GM12878 (cell line): ENCODE results near the gene NEK7. TPM values are rescaled to one million over a fixed set of nuclear protein-coding genes. Genes with fewer than 3 reads are reported as not detected.

Experiments used
- ATAC-seq: fragments of 200-7000 bp; cut with Tn5 transposase; 3 replicates; pipeline ENCODE4 v1.9.1; 2020; ENCODE audit warnings: mild to moderate bottlenecking, moderate library complexity
- BruUV-seq: library from RNA; stranded (reverse); fragments of 400-500 nt; replicated peaks from 2 replicates; lab custom pipeline; 2021; lab: Mats Ljungman, UMichigan
- CTCF ChIA-PET: fragments of 300-600 bp; sonication (Branson Sonifier 250); formaldehyde crosslinking; extraction: SDS; loops from one replicate; lab custom pipeline; 2021; ENCODE audit warnings: inconsistent platforms; lab: Yijun Ruan, JAX
- POLR2A ChIA-PET: fragments of 350-600 bp; formaldehyde crosslinking; extraction: SDS; loops from one replicate; lab custom pipeline; 2021; ENCODE audit warnings: inconsistent platforms; lab: Charles Lee
- RAD21 ChIA-PET: fragments of 300-600 bp; sonication (Branson Sonifier 250); formaldehyde crosslinking; loops from one replicate; lab custom pipeline; 2023; ENCODE audit warnings: antibody characterized with exemption; ENCODE audit not compliant: unreplicated experiment; lab: Charles Lee
- SMC1A ChIA-PET: fragments of 300-600 bp; sonication (Branson Sonifier 250); formaldehyde crosslinking; loops from one replicate; lab custom pipeline; 2023; ENCODE audit not compliant: unreplicated experiment, uncharacterized antibody; lab: Charles Lee
- DNase-seq: peaks from one replicate; pipeline ENCODE4 v3.0.0-alpha.2; 2011; ENCODE audit warnings: low read depth, low spot score
- FAIRE-seq: peaks from 3 replicates; lab custom pipeline; 2011; peaks lifted over from hg19 to GRCh38; lab: Jason Lieb, UNC
- H2AFZ ChIP-seq: 2 replicates; pipeline ENCODE4 v1.6.0; 2011; ENCODE audit warnings: low read depth, low read length, control low read depth; ENCODE audit not compliant: control insufficient read depth
- H3K27ac ChIP-seq: 2 replicates; pipeline ENCODE4 v1.5.1; 2011; ENCODE audit warnings: control low read depth; ENCODE audit not compliant: control insufficient read depth, insufficient read depth
- H3K27me3 ChIP-seq, 2 experiments: replicated peaks in 1 of 2; 2 replicates each; pipeline versions ENCODE4 v1.6.0 to v1.6.1; 2011; ENCODE audit warnings: low read length in 1 of 2; ENCODE audit not compliant: control insufficient read depth in 2 of 2, insufficient read depth in 2 of 2
- H3K36me3 ChIP-seq, 2 experiments: 2 replicates each; pipeline ENCODE4 v1.5.1; 2011; ENCODE audit warnings: low read length in 1 of 2; ENCODE audit not compliant: control insufficient read depth in 2 of 2, insufficient read depth in 2 of 2
- H3K4me1 ChIP-seq: 2 replicates; pipeline ENCODE4 v1.6.1; 2011; ENCODE audit warnings: mild to moderate bottlenecking, low read length, moderate library complexity, mixed read lengths; ENCODE audit not compliant: control insufficient read depth, insufficient read depth
- H3K4me2 ChIP-seq: 2 replicates; pipeline ENCODE4 v1.6.0; 2011; ENCODE audit warnings: control low read depth; ENCODE audit not compliant: control insufficient read depth, insufficient read depth
- H3K4me3 ChIP-seq: fragments of 200-600 bp; sonication (generic); 2 replicates; pipeline ENCODE4 v1.5.1; 2016
- H3K79me2 ChIP-seq: 2 replicates; pipeline ENCODE4 v1.6.0; 2011; ENCODE audit warnings: low read length; ENCODE audit not compliant: control insufficient read depth, insufficient read depth
- H3K9ac ChIP-seq: 2 replicates; pipeline ENCODE4 v1.8.0; 2011; ENCODE audit warnings: low read length, control low read depth, mixed read lengths; ENCODE audit not compliant: control insufficient read depth, insufficient read depth
- H3K9me3 ChIP-seq: replicated peaks from 3 replicates; pipeline ENCODE4 v1.5.1; 2011; ENCODE audit warnings: mild to moderate bottlenecking, low read length; ENCODE audit not compliant: control insufficient read depth, insufficient read depth
- H4K20me1 ChIP-seq: 2 replicates; pipeline ENCODE4 v1.6.0; 2011; ENCODE audit not compliant: control insufficient read depth, insufficient read depth
- CHD4 ChIP-seq: fragments of 200-600 bp; sonication (generic); IDR thresholded peaks from 2 replicates; pipeline ENCODE4 v1.6.1; 2016; ENCODE audit warnings: mild to moderate bottlenecking
- HDAC6 ChIP-seq: fragments of 200-600 bp; sonication (generic); IDR thresholded peaks from one replicate; pipeline ENCODE4 v1.8.0; 2017; ENCODE audit warnings: antibody characterized with exemption; ENCODE audit not compliant: unreplicated experiment
- MEF2B ChIP-seq: fragments of 450-650 bp; IDR thresholded peaks from 2 replicates; pipeline ENCODE4 v1.6.1; 2018; ENCODE audit warnings: mild to moderate bottlenecking, moderate library complexity; ENCODE audit not compliant: partially characterized antibody, poor library complexity, severe bottlenecking
- NFIC ChIP-seq: IDR thresholded peaks from 2 replicates; pipeline ENCODE4 v1.6.1; 2012; ENCODE audit warnings: low read depth, mild to moderate bottlenecking, inconsistent platforms, low read length, moderate library complexity
- NFXL1 ChIP-seq: fragments of 450-650 bp; IDR thresholded peaks from 2 replicates; pipeline ENCODE4 v1.6.1; 2017; ENCODE audit warnings: antibody characterized with exemption, mild to moderate bottlenecking, borderline replicate concordance
- RAD51 ChIP-seq: fragments of 450-650 bp; IDR thresholded peaks from 2 replicates; pipeline ENCODE4 v1.6.1; 2016; ENCODE audit warnings: moderate library complexity, mild to moderate bottlenecking, inconsistent platforms
- TBL1XR1 ChIP-seq: IDR thresholded peaks from 2 replicates; pipeline ENCODE4 v1.6.1; 2012; ENCODE audit warnings: low read depth, low read length, improper control_type of control experiment
- ZNF217 ChIP-seq: fragments of 450-650 bp; IDR thresholded peaks from 2 replicates; pipeline ENCODE4 v1.6.1; 2017; ENCODE audit warnings: antibody characterized with exemption, mild to moderate bottlenecking
- ZSCAN29 ChIP-seq: fragments of 450-650 bp; IDR thresholded peaks from 2 replicates; pipeline ENCODE4 v1.6.1; 2017; ENCODE audit warnings: mild to moderate bottlenecking, moderate library complexity
- WGBS: methylation state at CpG from one replicate; pipeline ENCODE4 v1.1.6; 2016; ENCODE audit warnings: low lambda C conversion rate; ENCODE audit not compliant: insufficient replicate concordance, insufficient coverage; ENCODE audit errors: missing lambda C conversion rate; 5-methylcytosine and 5-hydroxymethylcytosine counted together
- in situ Hi-C: fragments of 300-500 bp; cut with MboI; formaldehyde crosslinking; loops from 9 replicates; pipeline ENCODE4 v1.14.3; 2018; ENCODE audit warnings: mixed read lengths
- intact Hi-C: fragments of 100-400 bp; cut with micrococcal nuclease; formaldehyde crosslinking; loops from one replicate; pipeline ENCODE4 v1.14.2; 2022; ENCODE audit not compliant: unreplicated experiment
- polyA plus RNA-seq, 11 experiments: library from polyadenylated mRNA; depleted of rRNA in 4 of 11; unstranded in 6 of 11; stranded (reverse) in 5 of 11; fragments of >200 nt; fragmentation: Nextera tagmentation in 4 of 11; fragmentation: Illumina TruSeq in 1 of 11; extraction: Ambion mirVana in 4 of 11; extraction: Trizol in 1 of 11; gene quantifications; 1 replicate in 1 of 11; 2 replicates in 10 of 11; pipeline versions ENCODE4 v1.2.1 to v1.2.3, GENCODE V29; 2011 to 2016; ENCODE audit warnings: inconsistent platforms in 2 of 11, missing spikeins in 2 of 11, low read depth in 1 of 11
- total RNA-seq, 4 experiments: library from RNA; depleted of rRNA in 3 of 4; stranded (reverse); fragments of >200 nt in 3 of 4; fragmentation: Illumina TruSeq in 1 of 4; extraction: Trizol in 1 of 4; gene quantifications; 2 replicates each; pipeline versions ENCODE4 v1.2.1 to v1.2.3, GENCODE V29; 2013 to 2021
- TF ChIP-seq, protein P1 (sequence below): IDR thresholded peaks from 2 replicates; pipeline ENCODE4 v1.6.1; 2012; ENCODE audit warnings: mild to moderate bottlenecking, low read depth, low read length
- TF ChIP-seq, protein P2 (sequence below): fragments of 450-650 bp; IDR thresholded peaks from 2 replicates; pipeline ENCODE4 v1.6.1; 2017; ENCODE audit warnings: mild to moderate bottlenecking
- TF ChIP-seq, protein P3 (sequence below): fragments of 150-350 bp; IDR thresholded peaks from 2 replicates; pipeline ENCODE4 v1.6.1; 2016; ENCODE audit warnings: low read depth, low read length

NEK7 gene
- total and polyA plus RNA-seq, 10 of the 15 experiments (the other 5 are each of a cell fraction or from before 2014, with no cell fraction given), result 9.4 to 77.7 (median 24.0) TPM

DNA sequence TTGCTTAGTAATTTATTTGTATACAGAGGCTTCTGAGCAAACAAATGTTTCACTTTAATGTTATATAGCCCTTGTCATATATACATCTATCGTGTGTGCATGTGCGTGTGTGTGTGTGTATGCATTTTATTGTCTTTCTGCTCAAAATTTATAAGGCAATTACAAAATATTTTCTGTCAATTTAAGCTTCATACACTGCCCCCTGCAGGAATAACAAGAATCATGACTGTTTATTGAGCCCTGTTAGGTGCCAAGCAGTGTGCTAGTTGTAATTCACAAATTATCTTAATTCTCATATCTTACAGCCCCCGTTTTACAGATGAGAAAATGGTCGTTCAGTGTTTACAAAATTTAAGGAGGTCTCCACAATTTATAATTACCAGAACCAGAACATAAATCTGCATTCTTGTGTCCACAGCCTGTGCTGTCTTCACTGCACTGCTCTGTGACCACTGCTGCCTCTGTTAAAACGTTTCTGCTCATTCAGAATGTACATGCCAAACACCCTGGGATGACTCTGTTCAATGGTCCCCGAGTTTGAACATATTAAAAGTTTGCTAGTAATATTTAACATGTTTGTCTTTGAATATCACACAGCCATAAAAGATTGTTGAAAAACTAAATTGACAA lies 202.3 kb downstream of the NEK7 start (continued):
- TF ChIP-seq, protein P1, sequence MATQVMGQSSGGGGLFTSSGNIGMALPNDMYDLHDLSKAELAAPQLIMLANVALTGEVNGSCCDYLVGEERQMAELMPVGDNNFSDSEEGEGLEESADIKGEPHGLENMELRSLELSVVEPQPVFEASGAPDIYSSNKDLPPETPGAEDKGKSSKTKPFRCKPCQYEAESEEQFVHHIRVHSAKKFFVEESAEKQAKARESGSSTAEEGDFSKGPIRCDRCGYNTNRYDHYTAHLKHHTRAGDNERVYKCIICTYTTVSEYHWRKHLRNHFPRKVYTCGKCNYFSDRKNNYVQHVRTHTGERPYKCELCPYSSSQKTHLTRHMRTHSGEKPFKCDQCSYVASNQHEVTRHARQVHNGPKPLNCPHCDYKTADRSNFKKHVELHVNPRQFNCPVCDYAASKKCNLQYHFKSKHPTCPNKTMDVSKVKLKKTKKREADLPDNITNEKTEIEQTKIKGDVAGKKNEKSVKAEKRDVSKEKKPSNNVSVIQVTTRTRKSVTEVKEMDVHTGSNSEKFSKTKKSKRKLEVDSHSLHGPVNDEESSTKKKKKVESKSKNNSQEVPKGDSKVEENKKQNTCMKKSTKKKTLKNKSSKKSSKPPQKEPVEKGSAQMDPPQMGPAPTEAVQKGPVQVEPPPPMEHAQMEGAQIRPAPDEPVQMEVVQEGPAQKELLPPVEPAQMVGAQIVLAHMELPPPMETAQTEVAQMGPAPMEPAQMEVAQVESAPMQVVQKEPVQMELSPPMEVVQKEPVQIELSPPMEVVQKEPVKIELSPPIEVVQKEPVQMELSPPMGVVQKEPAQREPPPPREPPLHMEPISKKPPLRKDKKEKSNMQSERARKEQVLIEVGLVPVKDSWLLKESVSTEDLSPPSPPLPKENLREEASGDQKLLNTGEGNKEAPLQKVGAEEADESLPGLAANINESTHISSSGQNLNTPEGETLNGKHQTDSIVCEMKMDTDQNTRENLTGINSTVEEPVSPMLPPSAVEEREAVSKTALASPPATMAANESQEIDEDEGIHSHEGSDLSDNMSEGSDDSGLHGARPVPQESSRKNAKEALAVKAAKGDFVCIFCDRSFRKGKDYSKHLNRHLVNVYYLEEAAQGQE, result no peak
- TF ChIP-seq, protein P2, sequence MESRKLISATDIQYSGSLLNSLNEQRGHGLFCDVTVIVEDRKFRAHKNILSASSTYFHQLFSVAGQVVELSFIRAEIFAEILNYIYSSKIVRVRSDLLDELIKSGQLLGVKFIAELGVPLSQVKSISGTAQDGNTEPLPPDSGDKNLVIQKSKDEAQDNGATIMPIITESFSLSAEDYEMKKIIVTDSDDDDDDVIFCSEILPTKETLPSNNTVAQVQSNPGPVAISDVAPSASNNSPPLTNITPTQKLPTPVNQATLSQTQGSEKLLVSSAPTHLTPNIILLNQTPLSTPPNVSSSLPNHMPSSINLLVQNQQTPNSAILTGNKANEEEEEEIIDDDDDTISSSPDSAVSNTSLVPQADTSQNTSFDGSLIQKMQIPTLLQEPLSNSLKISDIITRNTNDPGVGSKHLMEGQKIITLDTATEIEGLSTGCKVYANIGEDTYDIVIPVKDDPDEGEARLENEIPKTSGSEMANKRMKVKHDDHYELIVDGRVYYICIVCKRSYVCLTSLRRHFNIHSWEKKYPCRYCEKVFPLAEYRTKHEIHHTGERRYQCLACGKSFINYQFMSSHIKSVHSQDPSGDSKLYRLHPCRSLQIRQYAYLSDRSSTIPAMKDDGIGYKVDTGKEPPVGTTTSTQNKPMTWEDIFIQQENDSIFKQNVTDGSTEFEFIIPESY, result no peak

DNA sequence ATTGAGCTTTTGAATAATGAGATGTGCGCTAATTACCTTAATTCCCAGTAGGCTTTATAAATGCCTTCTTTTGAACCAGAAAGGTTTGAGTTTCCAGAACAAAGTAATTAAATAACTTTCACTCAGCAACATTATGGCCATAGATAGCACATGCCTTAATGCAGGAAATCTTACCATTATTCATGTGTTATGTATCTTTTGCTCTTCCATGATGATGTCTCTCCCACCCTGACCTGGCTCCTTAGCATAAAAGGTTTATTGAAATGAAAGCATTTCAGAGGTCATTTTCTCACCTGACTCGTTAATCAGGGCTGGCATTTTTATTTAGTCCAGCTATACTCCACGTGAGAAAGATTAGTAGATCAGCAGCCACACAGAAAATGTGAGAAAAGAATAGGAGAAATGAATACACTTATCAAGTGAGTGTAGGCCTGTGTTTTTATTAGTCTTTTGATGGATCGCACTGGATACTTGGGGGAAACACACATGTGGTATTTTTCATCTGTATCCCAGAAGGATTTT lies 203.5 kb downstream of the NEK7 start:
- Histone ChIP-seq H3K36me3 (no peaks in the 10 kb centered on the region), H3K27ac (no peak overlapping the region), H4K20me1 (no peaks in the 10 kb centered on the region), H3K79me2 (no peaks in the 10 kb centered on the region), H3K27me3 (no peaks in the 10 kb centered on the region), H3K9ac (no peak overlapping the region), H3K4me2 (no peak overlapping the region), H3K4me3 (no peak overlapping the region), H3K9me3 (no peaks in the 10 kb centered on the region), H3K4me1 (no peaks in the 10 kb centered on the region), H2AFZ (no peak overlapping the region)
- ATAC-seq (no peak), FAIRE-seq (no peak), DNase-seq (no peak)
- ChIA-PET SMC1A (interaction anchor here (1.3 kb wide), 1 partner anchor 11 kb away, joined by 3 read pairs; no protein-coding TSS in a partner anchor), POLR2A (no interaction called here), RAD21 (interaction anchor here (1.2 kb wide), 1 partner anchor 274 kb away, joined by 3 read pairs; no protein-coding TSS in a partner anchor), CTCF (interaction anchor here (1.0 to 1.6 kb wide), 5 partner anchors 9 to 326 kb away, joined by 3 to 5 read pairs (median 4); no protein-coding TSS in a partner anchor)
- in situ Hi-C loops (no loop called here), intact Hi-C loops (loop anchor here (5.0 kb wide), 1 partner anchor 327 kb away; no protein-coding TSS in a partner anchor)
- WGBS, result 46% methylated on average over 4 of the region's 4 CpGs
- BruUV-seq, result no TSS peak
- no peak for TF ChIP-seq TBL1XR1
- no peak for TF ChIP-seq HDAC6
- TF ChIP-seq, protein P3, sequence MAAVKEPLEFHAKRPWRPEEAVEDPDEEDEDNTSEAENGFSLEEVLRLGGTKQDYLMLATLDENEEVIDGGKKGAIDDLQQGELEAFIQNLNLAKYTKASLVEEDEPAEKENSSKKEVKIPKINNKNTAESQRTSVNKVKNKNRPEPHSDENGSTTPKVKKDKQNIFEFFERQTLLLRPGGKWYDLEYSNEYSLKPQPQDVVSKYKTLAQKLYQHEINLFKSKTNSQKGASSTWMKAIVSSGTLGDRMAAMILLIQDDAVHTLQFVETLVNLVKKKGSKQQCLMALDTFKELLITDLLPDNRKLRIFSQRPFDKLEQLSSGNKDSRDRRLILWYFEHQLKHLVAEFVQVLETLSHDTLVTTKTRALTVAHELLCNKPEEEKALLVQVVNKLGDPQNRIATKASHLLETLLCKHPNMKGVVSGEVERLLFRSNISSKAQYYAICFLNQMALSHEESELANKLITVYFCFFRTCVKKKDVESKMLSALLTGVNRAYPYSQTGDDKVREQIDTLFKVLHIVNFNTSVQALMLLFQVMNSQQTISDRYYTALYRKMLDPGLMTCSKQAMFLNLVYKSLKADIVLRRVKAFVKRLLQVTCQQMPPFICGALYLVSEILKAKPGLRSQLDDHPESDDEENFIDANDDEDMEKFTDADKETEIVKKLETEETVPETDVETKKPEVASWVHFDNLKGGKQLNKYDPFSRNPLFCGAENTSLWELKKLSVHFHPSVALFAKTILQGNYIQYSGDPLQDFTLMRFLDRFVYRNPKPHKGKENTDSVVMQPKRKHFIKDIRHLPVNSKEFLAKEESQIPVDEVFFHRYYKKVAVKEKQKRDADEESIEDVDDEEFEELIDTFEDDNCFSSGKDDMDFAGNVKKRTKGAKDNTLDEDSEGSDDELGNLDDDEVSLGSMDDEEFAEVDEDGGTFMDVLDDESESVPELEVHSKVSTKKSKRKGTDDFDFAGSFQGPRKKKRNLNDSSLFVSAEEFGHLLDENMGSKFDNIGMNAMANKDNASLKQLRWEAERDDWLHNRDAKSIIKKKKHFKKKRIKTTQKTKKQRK, result no peak
- TF ChIP-seq ZSCAN29, result no peak
- TF ChIP-seq NFXL1, result no peak
- TF ChIP-seq NFIC, result no peak
- no peak for TF ChIP-seq MEF2B
- TF ChIP-seq ZNF217, result no peak
- no peak for TF ChIP-seq CHD4
- no peak for TF ChIP-seq RAD51
